ENCODE data around the gene MAGEA9B.
A peak's percentile ranks its signal among the peaks of the same experiment; 100 is the strongest.
"Not testable (repeated sequence)": the region's sequence is repeated elsewhere in the genome, so short reads cannot be mapped to it uniquely, and the experiment has no call there.

MAGEA9B gene

GRCh38 chrX:149587359-149587758, at the start of gene MAGEA9B:
Gene MAGEA9B (minus strand): TSS chrX:149587459. CDS start chrX:149583179, 4,280 bp downstream.
- not testable (repeated sequence) for H3K27me3 ChIP-seq (ENCODE audit: control insufficient read depth, insufficient read depth, low read length); H3K4me1 ChIP-seq (ENCODE audit: control insufficient read depth, insufficient read depth, low read length); H3K9ac ChIP-seq (ENCODE audit: low read depth, low read length); H3K4me3 ChIP-seq (ENCODE audit: low read depth, low read length); H3K36me3 ChIP-seq (ENCODE audit: control insufficient read depth, insufficient read depth, low read length); H3K9me3 ChIP-seq (ENCODE audit: control insufficient read depth, insufficient read depth, low read length)

- peaks cover 21% of the 10 kb centered on the region for H3K27me3 ChIP-seq (ENCODE audit: control insufficient read depth, insufficient read depth, low read length)
- H3K36me3 ChIP-seq (ENCODE audit: control insufficient read depth, insufficient read depth, low read length), result no peaks in the 10 kb centered on the region
- H3K4me3 ChIP-seq (ENCODE audit: low read depth, low read length), result no peak overlapping the region
- no peaks in the 10 kb centered on the region for H3K4me1 ChIP-seq (ENCODE audit: control insufficient read depth, insufficient read depth, low read length)
- no peak overlapping the region for H3K9ac ChIP-seq (ENCODE audit: low read depth, low read length)
- peaks cover 8% of the 10 kb centered on the region for H3K9me3 ChIP-seq (ENCODE audit: control insufficient read depth, insufficient read depth, low read length)
Measured at GRCh38 chrX:149633511-149633910, 46.3 kb upstream of the MAGEA9B start.

GRCh38 chrX:149631234-149632165, 44.2 kb upstream of the MAGEA9B start, which contains the start of gene TMEM185A:
Gene TMEM185A (minus strand): TSS chrX:149631792. CDS start chrX:149631580, 212 bp downstream.
- Histone ChIP-seq H3K4me3 (ENCODE audit: low read depth, low read length) (peak within 1 kb of the TSS; percentile 63), H3K36me3 (ENCODE audit: control insufficient read depth, insufficient read depth, low read length) (peaks cover 2% of the 10 kb centered on the region), H3K4me1 (ENCODE audit: control insufficient read depth, insufficient read depth, low read length) (no peaks in the 10 kb centered on the region), H3K9me3 (ENCODE audit: control insufficient read depth, insufficient read depth, low read length) (peaks cover 7% of the 10 kb centered on the region), H3K27me3 (ENCODE audit: control insufficient read depth, insufficient read depth, low read length) (peaks cover 21% of the 10 kb centered on the region), H3K9ac (ENCODE audit: low read depth, low read length) (peak within 1 kb of the TSS; percentile 37)

- Histone ChIP-seq H3K9ac (ENCODE audit: low read depth, low read length) (peak overlapping the region; percentile 37), H3K4me3 (ENCODE audit: low read depth, low read length) (peak overlapping the region; percentile 63), H3K9me3 (ENCODE audit: control insufficient read depth, insufficient read depth, low read length) (peaks cover 3% of the 10 kb centered on the region), H3K4me1 (ENCODE audit: control insufficient read depth, insufficient read depth, low read length) (no peaks in the 10 kb centered on the region), H3K27me3 (ENCODE audit: control insufficient read depth, insufficient read depth, low read length) (peaks cover 21% of the 10 kb centered on the region), H3K36me3 (ENCODE audit: control insufficient read depth, insufficient read depth, low read length) (peaks cover 2% of the 10 kb centered on the region)
Measured at GRCh38 chrX:149630681-149631233, 43.5 kb upstream of the MAGEA9B start.

GRCh38 chrX:149629730-149630387, 42.6 kb upstream of the MAGEA9B start:
- no peak overlapping the region for H3K4me3 ChIP-seq (ENCODE audit: low read depth, low read length)
- no peaks in the 10 kb centered on the region for H3K9me3 ChIP-seq (ENCODE audit: control insufficient read depth, insufficient read depth, low read length)
- H3K36me3 ChIP-seq (ENCODE audit: control insufficient read depth, insufficient read depth, low read length), result peaks cover 2% of the 10 kb centered on the region
- H3K27me3 ChIP-seq (ENCODE audit: control insufficient read depth, insufficient read depth, low read length), result peaks cover 21% of the 10 kb centered on the region
- H3K4me1 ChIP-seq (ENCODE audit: control insufficient read depth, insufficient read depth, low read length), result no peaks in the 10 kb centered on the region
- no peak overlapping the region for H3K9ac ChIP-seq (ENCODE audit: low read depth, low read length)

GRCh38 chrX:149628768-149629167, 41.5 kb upstream of the MAGEA9B start:
- peaks cover 2% of the 10 kb centered on the region for H3K4me1 ChIP-seq (ENCODE audit: control insufficient read depth, insufficient read depth, low read length)
- H3K9ac ChIP-seq (ENCODE audit: low read depth, low read length), result no peak overlapping the region
- no peaks in the 10 kb centered on the region for H3K9me3 ChIP-seq (ENCODE audit: control insufficient read depth, insufficient read depth, low read length)
- H3K4me3 ChIP-seq (ENCODE audit: low read depth, low read length), result no peak overlapping the region
- peaks cover 18% of the 10 kb centered on the region for H3K27me3 ChIP-seq (ENCODE audit: control insufficient read depth, insufficient read depth, low read length)
- H3K36me3 ChIP-seq (ENCODE audit: control insufficient read depth, insufficient read depth, low read length), result peaks cover 2% of the 10 kb centered on the region

GRCh38 chrX:149628280-149628679, 41.0 kb upstream of the MAGEA9B start:
- H3K4me3 ChIP-seq (ENCODE audit: low read depth, low read length), result no peak overlapping the region
- H3K9me3 ChIP-seq (ENCODE audit: control insufficient read depth, insufficient read depth, low read length), result no peaks in the 10 kb centered on the region
- peaks cover 2% of the 10 kb centered on the region for H3K36me3 ChIP-seq (ENCODE audit: control insufficient read depth, insufficient read depth, low read length)
- peaks cover 3% of the 10 kb centered on the region for H3K4me1 ChIP-seq (ENCODE audit: control insufficient read depth, insufficient read depth, low read length)
- no peak overlapping the region for H3K9ac ChIP-seq (ENCODE audit: low read depth, low read length)
- H3K27me3 ChIP-seq (ENCODE audit: control insufficient read depth, insufficient read depth, low read length), result peaks cover 14% of the 10 kb centered on the region

GRCh38 chrX:149626829-149627228, 39.6 kb upstream of the MAGEA9B start:
- H3K27me3 ChIP-seq (ENCODE audit: control insufficient read depth, insufficient read depth, low read length); H3K9me3 ChIP-seq (ENCODE audit: control insufficient read depth, insufficient read depth, low read length); H3K4me3 ChIP-seq (ENCODE audit: low read depth, low read length); H3K9ac ChIP-seq (ENCODE audit: low read depth, low read length); H3K36me3 ChIP-seq (ENCODE audit: control insufficient read depth, insufficient read depth, low read length); H3K4me1 ChIP-seq (ENCODE audit: control insufficient read depth, insufficient read depth, low read length): not testable (repeated sequence)

GRCh38 chrX:149619662-149620061, 32.4 kb upstream of the MAGEA9B start:
- not testable (repeated sequence) for H3K36me3 ChIP-seq (ENCODE audit: control insufficient read depth, insufficient read depth, low read length); H3K9ac ChIP-seq (ENCODE audit: low read depth, low read length); H3K4me1 ChIP-seq (ENCODE audit: control insufficient read depth, insufficient read depth, low read length); H3K9me3 ChIP-seq (ENCODE audit: control insufficient read depth, insufficient read depth, low read length); H3K27me3 ChIP-seq (ENCODE audit: control insufficient read depth, insufficient read depth, low read length); H3K4me3 ChIP-seq (ENCODE audit: low read depth, low read length)

GRCh38 chrX:149618871-149619270, 31.6 kb upstream of the MAGEA9B start:
- Histone ChIP-seq H3K4me1 (ENCODE audit: control insufficient read depth, insufficient read depth, low read length) (peaks cover 2% of the 10 kb centered on the region), H3K9me3 (ENCODE audit: control insufficient read depth, insufficient read depth, low read length) (no peaks in the 10 kb centered on the region), H3K36me3 (ENCODE audit: control insufficient read depth, insufficient read depth, low read length) (no peaks in the 10 kb centered on the region), H3K27me3 (ENCODE audit: control insufficient read depth, insufficient read depth, low read length) (no peaks in the 10 kb centered on the region), H3K9ac (ENCODE audit: low read depth, low read length) (no peak overlapping the region), H3K4me3 (ENCODE audit: low read depth, low read length) (no peak overlapping the region)

- no peaks in the 10 kb centered on the region for H3K27me3 ChIP-seq (ENCODE audit: control insufficient read depth, insufficient read depth, low read length)
Measured at GRCh38 chrX:149611623-149612175, 24.4 kb upstream of the MAGEA9B start.

More at GRCh38 chrX:149611623-149612175, 24.4 kb upstream of the MAGEA9B start:
- Histone ChIP-seq H3K9ac (ENCODE audit: low read depth, low read length) (no peak overlapping the region), H3K4me3 (ENCODE audit: low read depth, low read length) (no peak overlapping the region), H3K4me1 (ENCODE audit: control insufficient read depth, insufficient read depth, low read length) (no peaks in the 10 kb centered on the region), H3K9me3 (ENCODE audit: control insufficient read depth, insufficient read depth, low read length) (peaks cover 5% of the 10 kb centered on the region), H3K36me3 (ENCODE audit: control insufficient read depth, insufficient read depth, low read length) (no peaks in the 10 kb centered on the region)
